NCI-H1930 (cell line): ENCODE data around the gene ZNF304.
"Not testable (repeated sequence)": the region's sequence is repeated elsewhere in the genome, so short reads cannot be mapped to it uniquely, and the experiment has no call there.

Experiments
- DNase-seq, 2 experiments: peaks; one replicate each; lab custom pipeline; 2025; lab: John Stamatoyannopoulos, UW

ZNF304 gene

DNA sequence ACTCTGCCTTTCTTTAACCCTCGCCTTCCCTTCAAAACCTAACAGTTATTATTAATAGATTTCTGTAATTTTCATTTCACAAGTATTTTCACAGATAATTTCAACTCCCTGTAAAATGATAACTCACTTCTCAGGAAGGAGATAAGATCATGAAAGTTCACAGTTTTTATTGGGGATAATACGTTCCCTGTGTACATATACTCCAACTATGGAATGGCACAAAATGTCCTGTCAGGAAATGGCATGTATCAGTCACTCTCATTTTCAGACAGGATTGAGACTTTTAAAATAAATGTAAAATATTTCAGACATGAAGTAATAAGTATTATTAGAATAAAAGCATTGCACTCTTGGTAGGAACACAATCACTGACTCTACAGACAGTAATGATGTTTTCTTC is 11.3 kb downstream of the ZNF304 start:
- no peak for DNase-seq

DNA sequence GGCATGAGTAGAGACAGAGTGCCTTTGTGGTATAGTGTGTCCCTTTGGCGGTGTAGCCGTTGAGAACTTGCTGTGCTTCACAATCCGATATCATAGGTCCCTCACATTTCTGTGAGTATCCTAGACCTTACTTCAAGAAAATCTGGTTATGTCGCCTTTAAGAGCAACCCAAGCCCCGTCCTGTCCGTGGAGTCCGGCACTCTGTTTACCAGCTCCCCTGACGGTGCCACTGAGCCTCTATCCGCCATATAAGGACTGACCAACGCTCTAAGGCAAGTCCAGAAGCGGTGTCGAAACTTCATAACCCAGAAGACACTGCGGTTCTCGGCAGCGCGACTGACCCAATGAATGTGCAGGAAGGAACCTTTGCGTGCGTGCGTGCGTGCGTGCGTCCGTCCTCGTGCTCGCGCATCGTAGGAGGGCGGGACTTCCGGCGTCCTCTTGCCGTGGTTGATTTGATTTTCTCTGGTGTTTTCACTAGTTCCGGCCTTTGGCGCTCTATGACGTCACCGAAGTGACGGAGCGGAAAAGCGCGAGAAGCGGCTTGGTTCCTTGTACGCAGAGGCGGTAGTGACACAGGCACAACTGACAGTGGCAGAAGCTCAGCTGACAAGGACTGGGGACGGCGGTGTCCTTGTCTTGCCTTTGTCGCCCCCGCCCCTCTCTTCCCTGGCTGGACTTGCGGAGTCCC is 12.1 kb downstream of the ZNF304 start, which contains the start of the genes TRAPPC2B and ZNF547:
Gene TRAPPC2B, plus strand, starts transcription at position 555 of the 691 bp plus-strand sequence. CDS start 1,283 bp downstream, outside the sequence.
Gene ZNF547, plus strand, starts transcription at position 555 of the 691 bp plus-strand sequence. CDS start 5,005 bp downstream, outside the sequence.
- peak; percentile 99 to 100 for DNase-seq

DNA sequence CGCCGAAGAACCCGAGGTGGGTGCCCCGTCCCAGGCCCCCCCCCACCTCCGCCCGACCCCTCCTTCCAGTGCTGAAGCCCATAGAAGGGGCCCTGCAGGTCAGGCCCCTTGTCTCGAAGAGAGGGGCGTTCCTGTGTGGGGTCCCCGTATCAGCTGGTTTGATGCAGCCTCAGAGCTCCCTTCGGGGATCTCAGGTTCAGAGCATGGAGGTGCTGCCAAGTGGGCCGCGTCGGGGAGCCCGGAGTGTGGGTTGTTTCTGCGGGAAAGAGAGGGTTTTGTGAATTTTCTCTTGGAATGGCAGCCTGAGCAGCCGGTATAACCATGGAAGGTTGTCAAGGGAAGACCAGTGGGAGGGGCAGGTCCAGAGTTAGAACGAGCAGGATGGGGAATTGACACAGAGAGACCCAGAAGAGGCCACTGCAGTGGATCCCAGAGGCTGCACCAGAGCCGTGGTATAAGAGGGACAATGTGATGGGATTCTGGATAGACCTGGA is 12.7 kb downstream of the ZNF304 start:
- DNase-seq, result no peak

- DNase-seq, result no peak
These were observed 15.7 kb downstream of the ZNF304 start for GRCh38 chr19:57366776-57367175.

GRCh38 chr19:57374179-57374578 is 23.1 kb downstream of the ZNF304 start:
- DNase-seq, result no peak

DNA sequence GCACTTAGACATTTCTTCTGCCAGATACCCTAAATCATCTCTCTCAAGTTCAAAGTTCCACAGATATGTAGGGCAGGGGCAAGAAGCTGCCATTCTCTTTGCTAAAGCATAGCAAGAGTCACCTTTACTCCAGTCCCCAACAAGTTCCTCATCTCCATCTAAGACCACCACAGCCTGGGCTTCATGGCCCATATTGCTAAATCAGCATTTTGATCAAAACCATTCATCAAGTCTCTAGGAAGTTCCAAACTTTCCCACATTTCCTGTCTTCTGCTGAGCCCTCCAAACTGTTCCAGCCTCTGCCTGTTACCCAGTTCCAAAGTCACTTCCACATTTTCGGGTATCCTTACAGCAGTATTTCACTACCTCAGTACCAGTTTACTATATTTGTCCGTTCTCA is 23.6 kb downstream of the ZNF304 start:
- not testable (repeated sequence) for DNase-seq

- no peak for DNase-seq
These were observed 25.1 kb downstream of the ZNF304 start for GRCh38 chr19:57376151-57376550.

DNA sequence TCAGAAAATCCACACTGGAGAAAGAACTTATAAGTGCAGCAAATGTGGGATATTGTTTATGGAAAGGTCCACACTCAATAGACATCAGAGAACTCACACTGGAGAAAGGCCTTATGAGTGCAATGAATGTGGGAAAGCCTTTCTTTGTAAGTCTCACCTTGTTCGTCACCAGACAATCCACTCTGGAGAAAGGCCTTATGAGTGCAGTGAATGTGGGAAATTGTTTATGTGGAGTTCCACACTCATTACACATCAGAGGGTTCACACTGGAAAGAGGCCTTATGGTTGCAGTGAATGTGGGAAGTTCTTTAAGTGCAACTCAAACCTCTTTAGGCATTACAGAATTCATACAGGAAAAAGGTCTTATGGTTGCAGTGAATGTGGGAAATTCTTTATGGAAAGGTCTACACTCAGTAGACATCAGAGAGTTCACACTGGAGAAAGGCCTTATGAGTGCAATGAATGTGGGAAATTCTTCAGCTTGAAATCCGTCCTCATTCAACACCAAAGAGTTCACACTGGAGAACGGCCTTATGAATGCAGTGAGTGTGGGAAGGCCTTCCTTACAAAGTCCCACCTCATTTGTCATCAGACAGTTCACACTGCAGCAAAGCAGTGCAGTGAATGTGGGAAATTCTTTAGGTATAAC is 26.6 kb downstream of the ZNF304 start:
- no peak for DNase-seq

DNA sequence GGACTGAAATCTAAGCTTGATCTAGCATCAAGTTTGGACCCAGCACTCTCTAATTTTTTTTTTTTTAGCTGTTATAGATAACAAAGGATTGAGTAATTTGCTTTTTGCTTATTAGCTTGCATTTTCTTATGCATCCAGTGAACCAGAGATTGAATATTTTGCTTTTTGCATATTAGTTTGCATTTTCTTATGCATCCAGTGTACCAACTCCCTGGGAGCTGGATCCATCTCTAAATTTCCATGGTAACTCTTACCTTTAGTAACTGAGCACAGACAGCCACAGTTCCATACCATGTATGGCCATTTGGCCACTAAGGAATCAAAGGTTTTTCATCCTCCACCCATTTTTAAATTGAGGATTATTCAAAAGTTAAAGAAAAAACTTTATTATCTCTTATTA is 29.9 kb downstream of the ZNF304 start:
- DNase-seq, result no peak

DNA sequence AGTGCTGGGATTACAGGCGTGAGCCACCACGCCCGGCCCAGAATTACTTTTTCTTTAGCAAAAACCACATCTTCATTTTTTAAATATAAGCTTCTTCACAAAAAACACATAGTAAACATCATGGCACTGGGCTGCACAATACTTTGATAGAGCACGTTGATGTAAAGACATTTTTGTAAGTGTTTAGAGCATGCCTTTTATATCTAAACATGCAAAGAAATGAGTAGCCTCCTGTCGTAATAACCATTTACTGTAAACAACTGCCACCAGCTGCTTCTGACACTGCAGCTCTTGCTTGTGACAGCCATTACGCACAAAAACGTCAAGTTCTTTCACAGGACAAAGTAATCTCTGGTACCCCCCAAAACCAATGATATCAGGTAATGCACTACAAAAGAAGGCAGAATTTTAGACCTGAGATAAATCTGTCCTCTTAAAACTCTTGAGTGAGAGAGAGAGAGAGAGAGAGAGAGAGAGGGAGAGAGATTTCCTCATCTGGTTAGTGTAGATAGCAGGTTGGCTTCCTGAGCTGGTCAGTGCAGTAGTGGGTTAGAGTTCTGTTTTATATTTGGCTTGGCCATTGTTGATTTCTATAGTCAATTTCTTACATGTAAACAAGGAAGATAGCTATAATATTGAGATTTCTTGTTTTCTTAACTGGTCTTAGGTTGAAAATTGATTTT is 31.9 kb downstream of the ZNF304 start:
- no peak for DNase-seq

- no peak for DNase-seq
These were observed 38.2 kb downstream of the ZNF304 start for GRCh38 chr19:57389194-57389729.

- peak; percentile 99 to 100 for DNase-seq
These were observed 38.9 kb downstream of the ZNF304 start, which contains the start of gene ZNF548 for GRCh38 chr19:57389730-57390598. Gene ZNF548 (plus strand): TSS chr19:57389854. CDS start chr19:57390100, 246 bp downstream.

GRCh38 chr19:57395710-57396109 is 44.6 kb downstream of the ZNF304 start:
- DNase-seq, result no peak

GRCh38 chr19:57398868-57399267 is 47.8 kb downstream of the ZNF304 start:
- DNase-seq, result no peak

GRCh38 chr19:57403737-57404563 is 52.9 kb downstream of the ZNF304 start:
- no peak for DNase-seq

GRCh38 chr19:57406516-57407123 is 55.5 kb downstream of the ZNF304 start:
- peak; percentile 52 to 69 for DNase-seq
